Keratinocyte (primary cell): ENCODE measurements around the gene MYADML2. TPM values are rescaled to one million over a fixed set of nuclear protein-coding genes. Genes with fewer than 3 reads are reported as not detected.

Source experiments
- DNase-seq: peaks from one replicate; pipeline ENCODE4 v3.0.0-alpha.2; 2011; ENCODE audit warnings: low read depth, missing footprints, low spot score
- FAIRE-seq: peaks from 2 replicates; lab custom pipeline; 2011; peaks lifted over from hg19 to GRCh38; lab: Jason Lieb, UNC
- H2AFZ ChIP-seq: 2 replicates; pipeline ENCODE4 v1.6.0; 2012; ENCODE audit warnings: low read length, control low read depth, inconsistent platforms; ENCODE audit not compliant: control insufficient read depth
- H3K27ac ChIP-seq: 2 replicates; pipeline ENCODE4 v1.5.1; 2011; ENCODE audit warnings: low read length; ENCODE audit not compliant: control insufficient read depth, insufficient read depth
- H3K27me3 ChIP-seq: 3 replicates; pipeline ENCODE4 v1.6.0; 2011; ENCODE audit warnings: low read length; ENCODE audit not compliant: control insufficient read depth, insufficient read depth; ENCODE audit errors: extremely low read depth
- H3K36me3 ChIP-seq, 2 experiments: 2 replicates in 1 of 2; 3 replicates in 1 of 2; pipeline ENCODE4 v1.5.1; 2011; ENCODE audit warnings: low read length in 2 of 2, mild to moderate bottlenecking in 1 of 2; ENCODE audit not compliant: control insufficient read depth in 2 of 2, insufficient read depth in 2 of 2; ENCODE audit errors: extremely low read depth in 1 of 2
- H3K4me1 ChIP-seq: 3 replicates; pipeline ENCODE4 v1.5.1; 2011; ENCODE audit warnings: low read length; ENCODE audit not compliant: control insufficient read depth, insufficient read depth; ENCODE audit errors: extremely low read depth
- H3K4me2 ChIP-seq: 3 replicates; pipeline ENCODE4 v1.6.0; 2011; ENCODE audit warnings: low read depth, low read length; ENCODE audit not compliant: control insufficient read depth, insufficient read depth; ENCODE audit errors: extremely low read depth
- H3K4me3 ChIP-seq, 3 experiments: fragments of 200-600 bp in 1 of 3; sonication (generic) in 1 of 3; 2 replicates in 2 of 3; 3 replicates in 1 of 3; pipeline ENCODE4 v1.5.1; 2011 to 2016; ENCODE audit warnings: low read length in 3 of 3, mild to moderate bottlenecking in 3 of 3, control low read depth in 2 of 3, inconsistent platforms in 1 of 3, low read depth in 1 of 3, mixed read lengths in 1 of 3, mixed run types in 1 of 3, moderate library complexity in 1 of 3; ENCODE audit not compliant: control insufficient read depth in 2 of 3, insufficient read depth in 2 of 3; ENCODE audit errors: extremely low read depth in 1 of 3
- H3K79me2 ChIP-seq: 2 replicates; pipeline ENCODE4 v1.6.0; 2012; ENCODE audit warnings: low read length; ENCODE audit not compliant: control insufficient read depth, insufficient read depth
- H3K9ac ChIP-seq: 3 replicates; pipeline ENCODE4 v1.6.0; 2011; ENCODE audit warnings: low read length; ENCODE audit not compliant: control insufficient read depth, insufficient read depth; ENCODE audit errors: extremely low read depth
- H3K9me1 ChIP-seq: 3 replicates; pipeline ENCODE4 v1.6.0; 2011; ENCODE audit warnings: low read length; ENCODE audit not compliant: control insufficient read depth, insufficient read depth; ENCODE audit errors: extremely low read depth
- H3K9me3 ChIP-seq: 2 replicates; pipeline ENCODE4 v1.5.1; 2012; ENCODE audit warnings: low read depth, low read length; ENCODE audit not compliant: control insufficient read depth
- H4K20me1 ChIP-seq: 3 replicates; pipeline ENCODE4 v1.6.0; 2011; ENCODE audit warnings: low read length; ENCODE audit not compliant: control insufficient read depth, insufficient read depth; ENCODE audit errors: extremely low read depth
- CTCF ChIP-seq, 3 experiments: IDR thresholded peaks in 1 of 3; conservative IDR thresholded peaks in 1 of 3; optimal IDR thresholded peaks in 1 of 3; 2 replicates in 2 of 3; 3 replicates in 1 of 3; pipeline versions ENCODE3 to v1.5.1; 2011; ENCODE audit warnings: low read length in 3 of 3, mild to moderate bottlenecking in 3 of 3, moderate library complexity in 2 of 3, control low read depth in 1 of 3, inconsistent platforms in 1 of 3; ENCODE audit not compliant: insufficient read depth in 2 of 3; ENCODE audit errors: extremely low read depth in 1 of 3
- EZH2 ChIP-seq: IDR thresholded peaks from one replicate; pipeline ENCODE4 v1.6.1; 2012; ENCODE audit warnings: inconsistent platforms, mild to moderate bottlenecking, low read length, moderate library complexity
- dilution Hi-C: fragments of 300-500 bp; cut with MboI; formaldehyde crosslinking; loops from one replicate; pipeline ENCODE4 v1.7.0; 2020; ENCODE audit warnings: low sequenced_read_pairs; ENCODE audit not compliant: extremely low pct_ligation_motif_present
- polyA plus RNA-seq, 5 experiments: library from polyadenylated mRNA; depleted of rRNA in 3 of 5; stranded (reverse) in 3 of 5; stranded (forward) in 1 of 5; unstranded in 1 of 5; fragments of >200 nt; gene quantifications; 1 replicate in 1 of 5; 2 replicates in 3 of 5; 3 replicates in 1 of 5; pipeline versions ENCODE4 v1.2.1 to v1.2.3, GENCODE V29; 2011 to 2012; ENCODE audit warnings: missing spikeins in 2 of 5, low read depth in 1 of 5, low replicate concordance in 1 of 5

Gene MYADML2
- polyA plus RNA-seq, 1 donor (not counting 4 experiments of a cell fraction or from before 2014, with no cell fraction given), result not detected

- Histone ChIP-seq H3K36me3 (peaks cover 17 to 35% of the 10 kb centered on the region in 2 experiments), H3K27ac (no peak overlapping the region), H3K9me1 (no peaks in the 10 kb centered on the region), H4K20me1 (peaks cover 14% of the 10 kb centered on the region), H3K4me1 (peaks cover 35% of the 10 kb centered on the region), H3K79me2 (no peaks in the 10 kb centered on the region), H3K4me2 (no peak overlapping the region), H3K9me3 (no peaks in the 10 kb centered on the region), H3K4me3 (no peak overlapping the region), H3K27me3 (no peaks in the 10 kb centered on the region), H2AFZ (no peak overlapping the region), H3K9ac (no peak overlapping the region)
- FAIRE-seq (no peak), DNase-seq (no peak)
- TF ChIP-seq EZH2 (no peak), CTCF (optimal IDR thresholded peaks at IDR 0.05 in 1 of 3, IDR thresholded peaks at IDR 0.05 in 1 of 3, conservative IDR thresholded peaks at IDR 0.05 in 1 of 3; ENCODE audit: extremely low read depth in 1 of 3, insufficient read depth in 2 of 3, low read length in 3 of 3) (no peak)
- dilution Hi-C loops, result no loop called here
These were observed 46.7 kb downstream of the MYADML2 start for GRCh38 chr17:81900181-81900820.

- Histone ChIP-seq H4K20me1 (peaks cover 14% of the 10 kb centered on the region), H3K9me3 (no peaks in the 10 kb centered on the region), H3K4me1 (peaks cover 35% of the 10 kb centered on the region), H3K4me3 (no peak overlapping the region), H3K27ac (no peak overlapping the region), H3K27me3 (no peaks in the 10 kb centered on the region), H3K36me3 (peaks cover 17 to 36% of the 10 kb centered on the region in 2 experiments), H3K9ac (no peak overlapping the region), H3K79me2 (no peaks in the 10 kb centered on the region), H2AFZ (no peak overlapping the region), H3K4me2 (no peak overlapping the region), H3K9me1 (no peaks in the 10 kb centered on the region)
- dilution Hi-C loops, result no loop called here
- DNase-seq, result no peak
- FAIRE-seq, result no peak
- TF ChIP-seq CTCF (optimal IDR thresholded peaks at IDR 0.05 in 1 of 3, IDR thresholded peaks at IDR 0.05 in 1 of 3, conservative IDR thresholded peaks at IDR 0.05 in 1 of 3; ENCODE audit: extremely low read depth in 1 of 3, insufficient read depth in 2 of 3, low read length in 3 of 3) (no peak), EZH2 (no peak)
These were observed 47.4 kb downstream of the MYADML2 start for GRCh38 chr17:81899514-81900166.
